D721Med (cell line): ENCODE measurements around the gene EXOSC3.
A peak's percentile ranks its signal among the peaks of the same experiment; 100 is the strongest.

Experiments
- DNase-seq: peaks from one replicate; pipeline ENCODE4 v3.0.0; 2011; ENCODE audit warnings: low spot score; ENCODE audit not compliant: insufficient read length
- FAIRE-seq: peaks from 2 replicates; lab custom pipeline; 2011; peaks lifted over from hg19 to GRCh38; lab: Jason Lieb, UNC
- CTCF ChIP-seq: IDR thresholded peaks from 2 replicates; pipeline ENCODE4 v1.5.1; 2012; ENCODE audit warnings: mild to moderate bottlenecking, control low read depth; ENCODE audit not compliant: insufficient read depth; ENCODE audit errors: missing control alignments

The EXOSC3 gene

GRCh38 chr9:37732086-37732741, 52.6 kb downstream of the EXOSC3 start:
- TF ChIP-seq CTCF = no peak
- FAIRE-seq = peak; percentile 6
- DNase-seq = no peak

- FAIRE-seq (no peak), DNase-seq (no peak)
- TF ChIP-seq CTCF = no peak
Observed at GRCh38 chr9:37730839-37731238, 54.0 kb downstream of the EXOSC3 start.

- no peak for TF ChIP-seq CTCF
- no peak for DNase-seq
- no peak for FAIRE-seq
Observed at GRCh38 chr9:37730256-37730655, 54.6 kb downstream of the EXOSC3 start.
